HepG2 (cell line): ENCODE data around the gene ZNF865.
A peak's percentile ranks its signal among the peaks of the same experiment; 100 is the strongest.

Experiments used
- CBFB ChIP-seq: sonication (generic); formaldehyde crosslinking; IDR thresholded peaks from 2 replicates; pipeline ENCODE4 v1.4.0; 2020; ENCODE audit warnings: missing genetic modification reagents
- NFKBIZ ChIP-seq: IDR thresholded peaks from 2 replicates; pipeline ENCODE4 v1.6.1; 2018; ENCODE audit warnings: missing genetic modification reagents, missing compliant biosample characterization
- TF ChIP-seq, protein P1 (sequence below): sonication (generic); formaldehyde crosslinking; IDR thresholded peaks from 2 replicates; pipeline ENCODE4 v1.5.0; 2020; ENCODE audit warnings: mild to moderate bottlenecking, missing genetic modification reagents, moderate library complexity

- TF ChIP-seq NFKBIZ (CRISPR knock-in tag) (no peak), CBFB (CRISPR knock-in tag) (peak; percentile 25; the same call in 1 of the 2 replicates)
- TF ChIP-seq, protein P1, sequence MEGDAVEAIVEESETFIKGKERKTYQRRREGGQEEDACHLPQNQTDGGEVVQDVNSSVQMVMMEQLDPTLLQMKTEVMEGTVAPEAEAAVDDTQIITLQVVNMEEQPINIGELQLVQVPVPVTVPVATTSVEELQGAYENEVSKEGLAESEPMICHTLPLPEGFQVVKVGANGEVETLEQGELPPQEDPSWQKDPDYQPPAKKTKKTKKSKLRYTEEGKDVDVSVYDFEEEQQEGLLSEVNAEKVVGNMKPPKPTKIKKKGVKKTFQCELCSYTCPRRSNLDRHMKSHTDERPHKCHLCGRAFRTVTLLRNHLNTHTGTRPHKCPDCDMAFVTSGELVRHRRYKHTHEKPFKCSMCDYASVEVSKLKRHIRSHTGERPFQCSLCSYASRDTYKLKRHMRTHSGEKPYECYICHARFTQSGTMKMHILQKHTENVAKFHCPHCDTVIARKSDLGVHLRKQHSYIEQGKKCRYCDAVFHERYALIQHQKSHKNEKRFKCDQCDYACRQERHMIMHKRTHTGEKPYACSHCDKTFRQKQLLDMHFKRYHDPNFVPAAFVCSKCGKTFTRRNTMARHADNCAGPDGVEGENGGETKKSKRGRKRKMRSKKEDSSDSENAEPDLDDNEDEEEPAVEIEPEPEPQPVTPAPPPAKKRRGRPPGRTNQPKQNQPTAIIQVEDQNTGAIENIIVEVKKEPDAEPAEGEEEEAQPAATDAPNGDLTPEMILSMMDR (CRISPR knock-in tag): peak; percentile 99
Observed at GRCh38 chr19:55653651-55654322, 48.3 kb downstream of the ZNF865 start.
